Measurements from ENCODE around the gene STX8.

Gene STX8

GRCh38 chr17:9226794-9227135 lies 348.9 kb downstream of the STX8 start:
- no peak for DNase-seq (ENCODE audit: low read depth)

GRCh38 chr17:9226130-9226793 lies 349.4 kb downstream of the STX8 start:
- DNase-seq (ENCODE audit: low read depth) = no peak

GRCh38 chr17:9225305-9226101 lies 350.1 kb downstream of the STX8 start:
- DNase-seq (ENCODE audit: low read depth) = no peak

GRCh38 chr17:9224485-9224884 lies 351.1 kb downstream of the STX8 start:
- no peak for DNase-seq (ENCODE audit: low read depth)

GRCh38 chr17:9223531-9223930 lies 352.1 kb downstream of the STX8 start:
- no peak for DNase-seq (ENCODE audit: low read depth)

- DNase-seq (ENCODE audit: low read depth) = no peak
Observed at GRCh38 chr17:9221922-9222180, 353.8 kb downstream of the STX8 start.

- DNase-seq (ENCODE audit: low read depth) = no peak
Observed at GRCh38 chr17:9221147-9221921, 354.3 kb downstream of the STX8 start.

GRCh38 chr17:9220398-9221146 lies 355.0 kb downstream of the STX8 start:
- DNase-seq (ENCODE audit: low read depth) = no peak

- no peak for DNase-seq (ENCODE audit: low read depth)
Observed at GRCh38 chr17:9219631-9220397, 355.8 kb downstream of the STX8 start.

- no peak for DNase-seq (ENCODE audit: low read depth)
Observed at GRCh38 chr17:9218911-9219310, 356.7 kb downstream of the STX8 start.

GRCh38 chr17:9218064-9218635 lies 357.5 kb downstream of the STX8 start:
- DNase-seq (ENCODE audit: low read depth) = no peak

- DNase-seq (ENCODE audit: low read depth) = no peak
Observed at GRCh38 chr17:9217151-9218056, 358.2 kb downstream of the STX8 start.

- no peak for DNase-seq (ENCODE audit: low read depth)
Observed at GRCh38 chr17:9215465-9215864, 360.2 kb downstream of the STX8 start.

- no peak for DNase-seq (ENCODE audit: low read depth)
Observed at GRCh38 chr17:9213303-9213640, 362.3 kb downstream of the STX8 start.

GRCh38 chr17:9212376-9213302 lies 363.0 kb downstream of the STX8 start:
- DNase-seq (ENCODE audit: low read depth) = no peak

GRCh38 chr17:9211133-9211765 lies 364.4 kb downstream of the STX8 start:
- DNase-seq (ENCODE audit: low read depth) = no peak

GRCh38 chr17:9209781-9210370 lies 365.7 kb downstream of the STX8 start:
- no peak for DNase-seq (ENCODE audit: low read depth)

- no peak for DNase-seq (ENCODE audit: low read depth)
Observed at GRCh38 chr17:9209347-9209746, 366.3 kb downstream of the STX8 start.

Data from amniotic epithelial cell (primary cell).